WI38 (cell line): ENCODE measurements around the gene RNF175.
A peak's percentile ranks its signal among the peaks of the same experiment; 100 is the strongest.

Source experiments
- H3K4me3 ChIP-seq: 2 replicates; pipeline ENCODE4 v1.5.1; 2011; ENCODE audit warnings: low read depth, mild to moderate bottlenecking, control low read depth, low read length
- TF ChIP-seq, protein P1 (sequence below): IDR thresholded peaks from 2 replicates; pipeline ENCODE4 v1.5.1; 2012; ENCODE audit warnings: low read depth, mild to moderate bottlenecking, control low read depth, low read length

RNF175 gene

DNA sequence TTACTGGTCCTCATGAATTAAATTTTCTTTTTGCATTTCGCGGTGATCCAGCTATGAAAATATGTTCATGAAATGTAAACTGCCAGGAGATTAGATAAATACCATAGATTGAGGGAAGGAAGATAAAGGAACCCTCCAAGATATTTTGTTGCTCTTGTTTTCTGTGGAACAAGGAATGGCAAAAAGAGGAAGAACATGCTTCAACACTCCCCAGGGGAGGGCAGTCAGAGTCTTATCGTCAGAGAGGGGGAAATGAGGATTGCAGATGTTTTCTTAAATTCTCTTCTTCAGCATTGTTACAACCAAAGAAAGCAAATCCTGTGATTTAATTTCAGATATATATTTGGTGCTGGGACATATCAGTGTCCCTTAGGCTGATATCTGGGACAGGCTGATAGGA lies 38.6 kb upstream of the RNF175 start:
- H3K4me3 ChIP-seq, result no peak overlapping the region
- TF ChIP-seq, protein P1, sequence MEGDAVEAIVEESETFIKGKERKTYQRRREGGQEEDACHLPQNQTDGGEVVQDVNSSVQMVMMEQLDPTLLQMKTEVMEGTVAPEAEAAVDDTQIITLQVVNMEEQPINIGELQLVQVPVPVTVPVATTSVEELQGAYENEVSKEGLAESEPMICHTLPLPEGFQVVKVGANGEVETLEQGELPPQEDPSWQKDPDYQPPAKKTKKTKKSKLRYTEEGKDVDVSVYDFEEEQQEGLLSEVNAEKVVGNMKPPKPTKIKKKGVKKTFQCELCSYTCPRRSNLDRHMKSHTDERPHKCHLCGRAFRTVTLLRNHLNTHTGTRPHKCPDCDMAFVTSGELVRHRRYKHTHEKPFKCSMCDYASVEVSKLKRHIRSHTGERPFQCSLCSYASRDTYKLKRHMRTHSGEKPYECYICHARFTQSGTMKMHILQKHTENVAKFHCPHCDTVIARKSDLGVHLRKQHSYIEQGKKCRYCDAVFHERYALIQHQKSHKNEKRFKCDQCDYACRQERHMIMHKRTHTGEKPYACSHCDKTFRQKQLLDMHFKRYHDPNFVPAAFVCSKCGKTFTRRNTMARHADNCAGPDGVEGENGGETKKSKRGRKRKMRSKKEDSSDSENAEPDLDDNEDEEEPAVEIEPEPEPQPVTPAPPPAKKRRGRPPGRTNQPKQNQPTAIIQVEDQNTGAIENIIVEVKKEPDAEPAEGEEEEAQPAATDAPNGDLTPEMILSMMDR, result no peak

DNA sequence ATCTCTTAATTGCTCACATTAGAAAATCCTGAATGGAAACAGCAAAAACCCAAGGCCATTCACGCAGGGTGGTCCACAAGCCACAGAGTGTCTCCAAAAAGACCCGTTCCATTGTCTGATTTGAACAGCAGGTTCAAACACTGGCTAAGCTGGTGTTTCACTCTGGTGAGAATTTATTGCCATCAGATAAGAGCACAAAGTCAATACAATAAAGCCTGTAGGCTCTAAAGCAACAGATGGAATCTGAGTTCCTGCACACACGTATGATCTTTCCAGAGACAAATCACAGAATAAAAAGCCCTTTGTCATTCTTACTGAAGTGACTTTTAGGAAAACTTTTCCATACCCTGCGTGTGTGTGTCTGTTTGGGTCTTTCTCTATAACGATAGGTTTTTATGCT lies 34.2 kb upstream of the RNF175 start:
- no peak overlapping the region for H3K4me3 ChIP-seq
- TF ChIP-seq, protein P1, result no peak

DNA sequence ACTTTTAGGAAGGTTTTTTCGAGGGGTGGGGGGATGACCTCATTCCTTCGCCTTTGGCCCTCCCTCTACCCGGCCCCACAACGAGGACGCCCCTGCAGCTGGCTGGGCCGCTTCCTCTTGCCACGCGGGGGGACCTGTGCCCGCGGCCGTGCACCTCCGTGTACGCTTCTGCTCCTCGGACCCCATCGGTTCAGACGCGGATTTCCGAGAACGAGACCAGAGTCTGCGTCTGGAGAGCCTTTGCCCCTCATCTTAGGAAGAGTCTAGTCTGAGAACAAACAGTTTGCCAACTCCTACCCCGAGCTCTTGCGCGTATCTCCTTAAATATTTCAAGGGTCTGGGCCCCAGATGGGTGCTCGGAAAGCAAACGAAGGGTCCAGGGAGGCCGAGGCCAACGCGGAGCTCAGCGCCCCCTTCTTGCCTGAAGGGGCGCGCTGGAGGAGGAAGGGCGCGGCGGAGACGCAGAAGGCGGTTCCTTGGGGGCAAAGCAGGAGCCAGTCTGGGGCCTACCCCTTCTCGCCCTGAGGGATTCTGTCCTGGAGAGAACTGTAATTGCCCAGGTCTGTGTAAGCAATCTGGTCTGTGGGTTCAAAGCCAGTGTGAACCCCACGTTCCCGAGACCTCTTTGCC lies 32.9 kb upstream of the RNF175 start:
- TF ChIP-seq, protein P1, result no peak
- H3K4me3 ChIP-seq, result peak overlapping the region; percentile 14; the same call in 1 of the 2 replicates

DNA sequence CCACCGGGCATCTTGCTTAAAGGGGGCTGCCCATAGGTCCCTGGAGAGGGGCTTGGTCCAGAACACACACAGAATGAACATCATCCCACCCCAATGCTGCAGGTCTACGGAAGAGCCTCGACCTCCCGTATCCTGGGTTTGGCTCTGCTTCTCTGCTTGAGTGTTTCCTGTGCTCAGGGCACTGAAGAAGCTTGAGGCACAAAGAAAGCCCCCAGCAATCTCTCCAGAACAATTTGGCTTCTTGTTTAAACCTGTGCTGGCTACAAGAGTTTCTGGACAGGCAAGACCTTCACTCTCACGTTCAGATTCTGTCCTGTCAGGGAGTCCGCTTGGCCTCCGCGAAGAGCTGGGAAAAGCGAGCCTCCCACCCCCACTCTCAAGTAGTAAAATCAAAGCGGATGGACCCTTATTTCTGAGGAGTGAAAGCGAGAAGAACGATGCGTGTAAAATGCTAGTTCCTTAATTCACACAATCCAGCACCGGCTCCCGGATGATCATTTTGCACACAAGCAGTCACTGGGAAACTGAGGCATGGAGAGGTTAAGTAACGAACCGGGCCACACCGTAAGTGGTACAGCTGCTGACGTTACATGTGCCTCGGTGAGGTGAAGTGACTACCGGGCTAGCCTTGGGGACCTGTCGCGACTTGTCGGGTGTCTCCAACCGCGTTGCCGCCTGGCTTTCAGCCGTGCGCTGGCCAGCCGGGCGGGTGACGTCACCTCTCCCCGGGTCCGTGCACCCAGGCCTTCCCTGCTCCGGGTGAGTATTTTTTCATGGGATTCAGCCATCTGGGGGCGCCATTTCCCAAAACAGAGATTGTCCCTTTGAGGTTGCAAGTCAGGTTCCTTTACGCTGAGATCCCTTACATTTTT lies 32.2 kb upstream of the RNF175 start:
- H3K4me3 ChIP-seq, result peak overlapping the region; percentile 14; the same call in 1 of the 2 replicates
- TF ChIP-seq, protein P1, result no peak

DNA sequence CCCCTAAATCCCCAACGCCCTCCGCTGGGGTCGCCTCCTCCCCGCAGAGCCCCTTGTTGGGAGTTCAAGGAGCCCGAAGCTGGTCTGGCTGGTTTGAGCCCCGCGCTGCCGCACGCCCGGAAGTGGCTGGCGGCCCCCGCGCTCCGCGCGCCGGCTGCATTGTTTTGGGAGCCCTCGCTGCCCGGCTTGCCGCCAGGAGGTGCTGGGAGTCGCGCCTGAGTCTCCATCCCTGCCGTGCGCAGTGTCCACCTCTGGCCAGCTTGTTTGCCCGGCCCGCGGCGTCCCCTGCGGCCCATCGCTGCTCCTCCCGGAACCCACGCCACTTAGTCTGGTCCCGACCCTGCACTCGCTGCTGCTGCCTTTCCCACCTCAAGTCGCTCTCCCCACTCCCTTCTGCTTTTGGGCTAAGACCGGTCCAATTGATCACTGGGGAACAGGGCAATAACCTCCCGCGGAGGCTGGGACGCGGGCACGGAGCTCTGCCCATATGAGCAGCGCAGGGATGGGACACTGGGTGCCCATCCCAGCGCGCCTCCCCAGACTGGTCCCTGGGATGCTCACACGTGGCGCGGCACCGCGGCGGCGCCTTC lies 31.2 kb upstream of the RNF175 start:
- TF ChIP-seq, protein P1, result no peak
- H3K4me3 ChIP-seq, result no peak overlapping the region

DNA sequence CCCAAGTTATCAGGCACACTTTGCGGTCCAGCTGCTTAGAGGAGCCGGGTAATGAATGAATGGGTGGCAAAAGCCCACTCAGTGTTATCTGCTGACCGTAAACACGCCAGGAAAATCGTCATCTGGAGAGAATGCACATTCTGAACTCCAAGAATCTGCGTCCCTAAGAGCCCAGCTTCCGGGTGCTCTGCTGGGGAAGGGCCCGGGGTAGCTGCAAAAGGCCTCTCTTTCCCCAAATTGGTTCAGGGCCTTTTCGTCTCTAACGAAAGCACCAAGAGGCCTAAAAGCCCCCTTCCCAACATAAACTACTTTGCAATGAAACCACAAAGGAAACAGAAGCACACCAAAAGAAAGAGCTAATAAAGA lies 30.7 kb upstream of the RNF175 start:
- H3K4me3 ChIP-seq, result no peak overlapping the region
- TF ChIP-seq, protein P1, result no peak
